Mesenchymal stem cell (in vitro differentiated cells and primary cell): ENCODE results near the gene RUSF1.
A peak's percentile ranks its signal among the peaks of the same experiment; 100 is the strongest.
"Not testable (repeated sequence)": the region's sequence is repeated elsewhere in the genome, so short reads cannot be mapped to it uniquely, and the experiment has no call there.

Experiments
- DNase-seq: peaks from one replicate; pipeline ENCODE4 v3.0.0-alpha.2; 2013
- H2AFZ ChIP-seq: one replicate; pipeline ENCODE4 v1.6.1; 2013; ENCODE audit warnings: low read depth, mild to moderate bottlenecking, control low read depth, inconsistent platforms, low read length, moderate library complexity
- H2AK5ac ChIP-seq: 2 replicates; pipeline ENCODE4 v1.6.1; 2013; ENCODE audit warnings: low read length, moderate library complexity, mild to moderate bottlenecking, inconsistent platforms; ENCODE audit not compliant: severe bottlenecking
- H2BK120ac ChIP-seq: one replicate; pipeline ENCODE4 v1.6.1; 2013; ENCODE audit warnings: low read depth, mild to moderate bottlenecking, inconsistent platforms, low read length, moderate library complexity
- H2BK12ac ChIP-seq, 2 experiments: one replicate each; pipeline ENCODE4 v1.6.1; 2013; ENCODE audit warnings: inconsistent platforms in 2 of 2, low read length in 2 of 2, mild to moderate bottlenecking in 2 of 2, moderate library complexity in 2 of 2, control low read depth in 1 of 2
- H2BK15ac ChIP-seq: one replicate; pipeline ENCODE4 v1.6.1; 2013; ENCODE audit warnings: mild to moderate bottlenecking, low read depth, inconsistent platforms; ENCODE audit not compliant: poor library complexity, severe bottlenecking
- H2BK5ac ChIP-seq: 2 replicates; pipeline ENCODE4 v1.6.1; 2013; ENCODE audit warnings: low read depth, mild to moderate bottlenecking, low read length, control low read depth, inconsistent platforms; ENCODE audit not compliant: poor library complexity, severe bottlenecking
- H3K14ac ChIP-seq, 2 experiments: one replicate each; pipeline ENCODE4 v1.6.1; 2013; ENCODE audit warnings: inconsistent platforms in 2 of 2, low read length in 2 of 2, control low read depth in 1 of 2, mild to moderate bottlenecking in 1 of 2, moderate library complexity in 1 of 2
- H3K18ac ChIP-seq, 2 experiments: one replicate each; pipeline ENCODE4 v1.6.1; 2013; ENCODE audit warnings: inconsistent platforms in 2 of 2, low read length in 2 of 2, control low read depth in 1 of 2, low read depth in 1 of 2, mild to moderate bottlenecking in 1 of 2
- H3K23ac ChIP-seq, 2 experiments: one replicate each; pipeline ENCODE4 v1.6.1; 2013; ENCODE audit warnings: inconsistent platforms in 2 of 2, low read length in 2 of 2, mild to moderate bottlenecking in 2 of 2, moderate library complexity in 2 of 2, control low read depth in 1 of 2
- H3K27ac ChIP-seq: 2 replicates; pipeline ENCODE4 v1.5.1; 2013; ENCODE audit warnings: mild to moderate bottlenecking, moderate library complexity, low read length, control low read depth, inconsistent platforms; ENCODE audit not compliant: poor library complexity, severe bottlenecking
- H3K27me3 ChIP-seq, 2 experiments: 2 replicates each; pipeline versions ENCODE4 v1.6.1 to v1.7.0; 2013; ENCODE audit warnings: low read length in 2 of 2, mild to moderate bottlenecking in 2 of 2, moderate library complexity in 2 of 2, control low read depth in 1 of 2, inconsistent platforms in 1 of 2; ENCODE audit not compliant: control insufficient read depth in 1 of 2, insufficient read depth in 1 of 2
- H3K36me3 ChIP-seq, 2 experiments: 2 replicates each; pipeline versions ENCODE4 v1.6.1 to v1.7.0; 2013; ENCODE audit warnings: low read length in 2 of 2, control low read depth in 1 of 2, inconsistent platforms in 1 of 2, low read depth in 1 of 2, mild to moderate bottlenecking in 1 of 2; ENCODE audit not compliant: insufficient read depth in 2 of 2, control insufficient read depth in 1 of 2
- H3K4ac ChIP-seq, 2 experiments: one replicate each; pipeline ENCODE4 v1.6.1; 2013; ENCODE audit warnings: inconsistent platforms in 2 of 2, low read length in 2 of 2, mild to moderate bottlenecking in 2 of 2, moderate library complexity in 2 of 2, control low read depth in 1 of 2, low read depth in 1 of 2
- H3K4me1 ChIP-seq: 2 replicates; pipeline ENCODE4 v1.6.1; 2013; ENCODE audit warnings: low read depth, low read length, control low read depth; ENCODE audit not compliant: control insufficient read depth, insufficient read depth
- H3K4me2 ChIP-seq: 2 replicates; pipeline ENCODE4 v1.6.1; 2013; ENCODE audit warnings: low read length, mild to moderate bottlenecking, inconsistent platforms; ENCODE audit not compliant: poor library complexity, severe bottlenecking
- H3K4me3 ChIP-seq, 2 experiments: 2 replicates each; pipeline versions ENCODE4 v1.5.1 to v1.7.0; 2013; ENCODE audit warnings: low read length in 2 of 2, mild to moderate bottlenecking in 2 of 2, control low read depth in 1 of 2, low read depth in 1 of 2; ENCODE audit not compliant: insufficient read depth in 1 of 2
- H3K79me1 ChIP-seq: replicated peaks from 2 replicates; pipeline ENCODE4 v1.6.1; 2013; ENCODE audit warnings: mild to moderate bottlenecking, control low read depth, low read length, inconsistent platforms; ENCODE audit not compliant: poor library complexity, severe bottlenecking
- H3K9ac ChIP-seq: 2 replicates; pipeline ENCODE4 v1.7.0; 2013; ENCODE audit warnings: mild to moderate bottlenecking, low read length, moderate library complexity
- H3K9me3 ChIP-seq: 2 replicates; pipeline ENCODE4 v1.7.0; 2013; ENCODE audit warnings: mild to moderate bottlenecking, low read length; ENCODE audit not compliant: control insufficient read depth
- H4K8ac ChIP-seq: one replicate; pipeline ENCODE4 v1.6.1; 2013; ENCODE audit warnings: inconsistent platforms, mild to moderate bottlenecking, low read length, moderate library complexity
- H4K91ac ChIP-seq: one replicate; pipeline ENCODE4 v1.6.1; 2013; ENCODE audit warnings: mild to moderate bottlenecking, low read length, inconsistent platforms
- WGBS: methylation state at CpG from one replicate; pipeline ENCODE4 v1.1.7; 2013; ENCODE audit warnings: mixed read lengths; 5-methylcytosine and 5-hydroxymethylcytosine counted together

The RUSF1 gene

DNA sequence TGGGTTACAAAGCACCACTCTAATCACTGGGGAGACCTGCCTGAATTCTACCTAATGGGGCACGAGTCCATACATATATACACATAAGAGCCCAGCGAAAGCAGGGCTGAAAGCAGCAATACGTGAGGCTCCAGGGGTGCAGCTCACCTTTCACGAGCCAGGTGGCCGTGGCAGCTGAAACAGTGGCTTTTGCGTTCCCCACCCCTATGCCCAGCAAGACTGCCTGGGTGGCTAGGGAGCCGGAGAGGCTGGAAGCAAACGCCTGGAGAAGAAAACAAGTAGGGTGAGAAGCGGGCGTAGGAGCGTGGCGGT is 618 bp downstream of the RUSF1 start:
- peaks cover 16% of the 10 kb centered on the region for H3K79me1 ChIP-seq
- peaks cover 6 to 21% of the 10 kb centered on the region in 2 experiments for H3K36me3 ChIP-seq
- H4K8ac ChIP-seq = no peak overlapping the region
- H3K23ac ChIP-seq = peak overlapping the region in 1 of 2 experiments; percentile 94
- H2BK5ac ChIP-seq = no peak overlapping the region
- H2BK120ac ChIP-seq = peak overlapping the region; percentile 100
- peak overlapping the region; percentile 94 to 98 for H3K4ac ChIP-seq
- H3K4me1 ChIP-seq = peaks cover 4% of the 10 kb centered on the region
- DNase-seq = no peak
- peak overlapping the region; percentile 36 for H4K91ac ChIP-seq
- peak overlapping the region; percentile 86 to 98 for H3K18ac ChIP-seq
- WGBS = 2% methylated on average over 12 of the region's 12 CpGs
- H3K9ac ChIP-seq = peak overlapping the region; percentile 98
- peak overlapping the region; percentile 60 for H2AK5ac ChIP-seq
- peak overlapping the region; percentile 89 for H3K4me2 ChIP-seq
- no peaks in the 10 kb centered on the region for H3K27me3 ChIP-seq
- peak overlapping the region; percentile 68 for H2AFZ ChIP-seq
- peak overlapping the region; percentile 94 to 97 for H3K4me3 ChIP-seq
- H3K9me3 ChIP-seq = peaks cover 2% of the 10 kb centered on the region
- H2BK15ac ChIP-seq = no peak overlapping the region
- peak overlapping the region; percentile 75 for H3K27ac ChIP-seq
- H2BK12ac ChIP-seq = peak overlapping the region in 1 of 2 experiments; percentile 80
- H3K14ac ChIP-seq = peak overlapping the region; percentile 88 to 91

DNA sequence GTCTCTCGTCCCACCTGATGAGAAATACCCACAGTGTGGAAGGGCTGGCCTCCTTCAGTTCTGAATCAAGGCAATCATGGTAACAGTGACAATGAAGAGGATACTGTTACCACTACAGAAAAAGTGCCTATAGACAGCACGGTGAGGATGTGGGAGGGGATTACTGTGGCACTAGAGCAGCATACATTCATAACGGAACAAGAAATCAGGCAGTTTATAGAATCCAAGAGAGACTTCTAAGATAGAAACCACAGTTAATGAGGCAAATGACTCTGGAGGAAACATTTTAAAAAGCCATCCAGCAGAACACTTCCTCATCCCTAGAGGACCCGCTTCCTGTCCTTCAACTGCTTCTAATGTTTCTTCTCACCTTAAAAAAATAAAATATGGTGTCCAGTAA is 2.7 kb downstream of the RUSF1 start:
- no peak overlapping the region for H2BK15ac ChIP-seq
- no peak overlapping the region for H3K27ac ChIP-seq
- no peak for DNase-seq
- no peaks in the 10 kb centered on the region for H3K9me3 ChIP-seq
- H2BK5ac ChIP-seq = no peak overlapping the region
- WGBS = 96% methylated on average over 4 of the region's 4 CpGs
- peaks cover 6% of the 10 kb centered on the region for H3K4me1 ChIP-seq
- no peaks in the 10 kb centered on the region for H3K27me3 ChIP-seq
- H2BK120ac ChIP-seq = no peak overlapping the region
- no peak overlapping the region for H2BK12ac ChIP-seq
- peaks cover 21% of the 10 kb centered on the region for H3K79me1 ChIP-seq
- H4K91ac ChIP-seq = no peak overlapping the region
- no peak overlapping the region for H3K9ac ChIP-seq
- H2AK5ac ChIP-seq = no peak overlapping the region
- H3K4ac ChIP-seq = no peak overlapping the region
- no peak overlapping the region for H3K4me3 ChIP-seq
- no peak overlapping the region for H3K18ac ChIP-seq
- no peak overlapping the region for H3K4me2 ChIP-seq
- no peak overlapping the region for H3K23ac ChIP-seq
- no peak overlapping the region for H4K8ac ChIP-seq
- peaks cover 8 to 23% of the 10 kb centered on the region in 2 experiments for H3K36me3 ChIP-seq
- no peak overlapping the region for H2AFZ ChIP-seq
- H3K14ac ChIP-seq = no peak overlapping the region

DNA sequence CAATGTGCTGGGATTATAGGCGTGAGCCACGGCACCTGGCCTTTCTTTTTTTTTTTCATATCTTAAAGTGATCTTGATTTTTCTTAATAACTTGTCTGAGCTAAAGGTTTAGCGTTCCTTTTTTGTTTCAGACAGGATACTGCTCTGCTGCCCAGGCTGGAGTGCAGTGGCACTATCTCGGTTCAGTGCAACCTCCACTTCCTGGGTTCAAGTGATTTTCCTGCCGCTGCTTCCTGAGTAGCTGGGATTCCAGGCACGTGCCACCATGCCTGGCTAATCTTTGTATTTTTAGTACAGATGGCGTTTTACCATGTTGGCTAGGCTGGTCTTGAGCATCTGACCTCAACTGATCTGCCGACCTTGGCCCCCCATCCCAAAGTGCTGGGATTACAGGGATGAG is 4.0 kb downstream of the RUSF1 start:
- Histone ChIP-seq H3K9me3 (no peaks in the 10 kb centered on the region), H2BK5ac (no peak overlapping the region), H2AFZ (no peak overlapping the region), H3K18ac (no peak overlapping the region), H3K27ac (no peak overlapping the region), H3K27me3 (no peaks in the 10 kb centered on the region), H2BK12ac (no peak overlapping the region), H3K14ac (no peak overlapping the region), H3K4ac (no peak overlapping the region), H2BK120ac (no peak overlapping the region), H2BK15ac (no peak overlapping the region), H3K9ac (no peak overlapping the region), H3K79me1 (peaks cover 24% of the 10 kb centered on the region), H3K4me2 (no peak overlapping the region), H4K8ac (no peak overlapping the region), H3K4me3 (no peak overlapping the region), H3K4me1 (peaks cover 5% of the 10 kb centered on the region), H3K36me3 (peaks cover 19 to 36% of the 10 kb centered on the region in 2 experiments), H3K23ac (no peak overlapping the region), H4K91ac (no peak overlapping the region), H2AK5ac (no peak overlapping the region)
- 96% methylated on average over 8 of the region's 8 CpGs for WGBS
- DNase-seq = no peak

DNA sequence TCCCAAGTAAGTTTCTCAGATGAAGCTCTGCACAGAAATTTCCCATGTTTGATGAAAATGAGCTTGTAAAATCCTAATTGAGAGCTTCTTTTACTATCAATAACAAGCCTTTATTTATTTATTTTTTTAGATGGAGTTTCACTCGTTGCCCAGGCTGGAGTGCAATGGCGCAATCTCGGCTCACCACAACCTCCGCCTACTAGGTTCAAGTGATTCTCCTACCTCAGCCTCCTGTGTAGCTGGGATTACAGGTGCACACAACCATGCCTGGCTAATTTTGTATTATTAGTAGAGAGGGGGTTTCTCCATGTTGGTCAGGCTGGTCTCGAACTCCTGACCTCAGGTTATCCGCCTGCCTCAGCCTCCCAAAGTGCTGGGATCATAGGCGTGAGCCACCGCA is 4.6 kb downstream of the RUSF1 start:
- H2AK5ac ChIP-seq, H2AFZ ChIP-seq, H3K4me3 ChIP-seq, H3K9ac ChIP-seq, H4K91ac ChIP-seq, H3K4ac ChIP-seq, H3K9me3 ChIP-seq, H3K23ac ChIP-seq, H3K27ac ChIP-seq, H3K18ac ChIP-seq, H2BK5ac ChIP-seq, H3K27me3 ChIP-seq, H2BK15ac ChIP-seq, H3K14ac ChIP-seq, H3K4me2 ChIP-seq, H2BK12ac ChIP-seq, H3K4me1 ChIP-seq, H2BK120ac ChIP-seq, DNase-seq, H4K8ac ChIP-seq: not testable (repeated sequence)
- WGBS = 93% methylated on average over 6 of the region's 8 CpGs
- Histone ChIP-seq H3K36me3 (peaks cover 25 to 42% of the 10 kb centered on the region in 2 experiments), H3K79me1 (peaks cover 25% of the 10 kb centered on the region)
